ENCODE results near the gene EGFLAM.

EGFLAM gene

GRCh38 chr5:38417658-38418017, 159.3 kb downstream of the EGFLAM start:
- DNase-seq (ENCODE audit: low read depth in 2 of 2), result no peak

- DNase-seq (ENCODE audit: low read depth in 2 of 2), result no peak
These were observed 161.9 kb downstream of the EGFLAM start for GRCh38 chr5:38420246-38420645.

- DNase-seq (ENCODE audit: low read depth in 2 of 2), result no peak
These were observed 162.5 kb downstream of the EGFLAM start for GRCh38 chr5:38420691-38421390.

- DNase-seq (ENCODE audit: low read depth in 2 of 2), result no peak
These were observed 164.3 kb downstream of the EGFLAM start for GRCh38 chr5:38422622-38423021.

GRCh38 chr5:38423276-38424147, 165.2 kb downstream of the EGFLAM start:
- DNase-seq (ENCODE audit: low read depth in 2 of 2), result no peak

GRCh38 chr5:38424148-38425060, 166.0 kb downstream of the EGFLAM start:
- DNase-seq (ENCODE audit: low read depth in 2 of 2), result no peak

- DNase-seq (ENCODE audit: low read depth in 2 of 2), result no peak
These were observed 168.1 kb downstream of the EGFLAM start for GRCh38 chr5:38426490-38426889.

- no peak for DNase-seq (ENCODE audit: low read depth in 2 of 2)
These were observed 168.9 kb downstream of the EGFLAM start for GRCh38 chr5:38426986-38427950.

- no peak for DNase-seq (ENCODE audit: low read depth in 2 of 2)
These were observed 173.0 kb downstream of the EGFLAM start for GRCh38 chr5:38431242-38431853.

GRCh38 chr5:38433160-38433861, 175.0 kb downstream of the EGFLAM start:
- DNase-seq (ENCODE audit: low read depth in 2 of 2), result no peak

- DNase-seq (ENCODE audit: low read depth in 2 of 2), result no peak
These were observed 176.8 kb downstream of the EGFLAM start for GRCh38 chr5:38434966-38435705.

GRCh38 chr5:38438757-38439156, 180.4 kb downstream of the EGFLAM start:
- no peak for DNase-seq (ENCODE audit: low read depth in 2 of 2)

GRCh38 chr5:38441453-38442246, 183.3 kb downstream of the EGFLAM start:
- peak; percentile 58 to 59 for DNase-seq (ENCODE audit: low read depth in 2 of 2)

- DNase-seq (ENCODE audit: low read depth in 2 of 2), result no peak
These were observed 183.9 kb downstream of the EGFLAM start for GRCh38 chr5:38442247-38442573.

GRCh38 chr5:38443390-38443789, 185.0 kb downstream of the EGFLAM start:
- no peak for DNase-seq (ENCODE audit: low read depth in 2 of 2)

GRCh38 chr5:38445374-38446028, 187.1 kb downstream of the EGFLAM start:
- DNase-seq (ENCODE audit: low read depth in 2 of 2), result no peak

GRCh38 chr5:38446029-38446522, 187.7 kb downstream of the EGFLAM start:
- no peak for DNase-seq (ENCODE audit: low read depth in 2 of 2)

- DNase-seq (ENCODE audit: low read depth in 2 of 2), result no peak
These were observed 188.7 kb downstream of the EGFLAM start for GRCh38 chr5:38447056-38447455.
